AG04450 (cell line): Measurements from ENCODE around the gene LTO1. TPM values are rescaled to one million over a fixed set of nuclear protein-coding genes. Genes with fewer than 3 reads are reported as not detected.
A peak's percentile ranks its signal among the peaks of the same experiment; 100 is the strongest.

Experiments
- CTCF ChIA-PET: fragments of 300-600, 350-600 bp; formaldehyde crosslinking; extraction: SDS; loops from one replicate; lab custom pipeline; 2022; ENCODE audit warnings: antibody characterized with exemption, inconsistent platforms; lab: Charles Lee
- POLR2A ChIA-PET: fragments of 350-600 bp; formaldehyde crosslinking; extraction: SDS; loops from one replicate; lab custom pipeline; 2021; ENCODE audit warnings: antibody characterized with exemption, inconsistent platforms; lab: Yijun Ruan, JAX
- DNase-seq: peaks from one replicate; pipeline ENCODE4 v3.0.0-alpha.2; 2011; ENCODE audit warnings: low read depth, low spot score
- H3K27ac ChIP-seq: one replicate; pipeline ENCODE4 v1.5.1; 2012; ENCODE audit warnings: low read depth, low read length, control low read depth
- H3K27me3 ChIP-seq: one replicate; pipeline ENCODE4 v1.6.0; 2012; ENCODE audit warnings: low read length; ENCODE audit not compliant: control insufficient read depth, insufficient read depth
- H3K4me3 ChIP-seq: 2 replicates; pipeline ENCODE4 v1.5.1; 2011; ENCODE audit warnings: mild to moderate bottlenecking, low read depth, low read length, control low read depth
- H3K9me3 ChIP-seq: 2 replicates; pipeline ENCODE4 v1.5.1; 2012; ENCODE audit warnings: low read length; ENCODE audit not compliant: control insufficient read depth, insufficient read depth
- CTCF ChIP-seq: IDR thresholded peaks from 2 replicates; pipeline ENCODE4 v1.5.1; 2011; ENCODE audit warnings: low read depth, low read length, control low read depth, inconsistent platforms
- polyA plus RNA-seq: library from polyadenylated mRNA; depleted of rRNA; stranded (reverse); fragments of >200 nt; gene quantifications from 2 replicates; pipeline ENCODE4 v1.2.3, GENCODE V29; 2011

The LTO1 gene
- polyA plus RNA-seq, 1 experiment = 18.3 TPM

DNA sequence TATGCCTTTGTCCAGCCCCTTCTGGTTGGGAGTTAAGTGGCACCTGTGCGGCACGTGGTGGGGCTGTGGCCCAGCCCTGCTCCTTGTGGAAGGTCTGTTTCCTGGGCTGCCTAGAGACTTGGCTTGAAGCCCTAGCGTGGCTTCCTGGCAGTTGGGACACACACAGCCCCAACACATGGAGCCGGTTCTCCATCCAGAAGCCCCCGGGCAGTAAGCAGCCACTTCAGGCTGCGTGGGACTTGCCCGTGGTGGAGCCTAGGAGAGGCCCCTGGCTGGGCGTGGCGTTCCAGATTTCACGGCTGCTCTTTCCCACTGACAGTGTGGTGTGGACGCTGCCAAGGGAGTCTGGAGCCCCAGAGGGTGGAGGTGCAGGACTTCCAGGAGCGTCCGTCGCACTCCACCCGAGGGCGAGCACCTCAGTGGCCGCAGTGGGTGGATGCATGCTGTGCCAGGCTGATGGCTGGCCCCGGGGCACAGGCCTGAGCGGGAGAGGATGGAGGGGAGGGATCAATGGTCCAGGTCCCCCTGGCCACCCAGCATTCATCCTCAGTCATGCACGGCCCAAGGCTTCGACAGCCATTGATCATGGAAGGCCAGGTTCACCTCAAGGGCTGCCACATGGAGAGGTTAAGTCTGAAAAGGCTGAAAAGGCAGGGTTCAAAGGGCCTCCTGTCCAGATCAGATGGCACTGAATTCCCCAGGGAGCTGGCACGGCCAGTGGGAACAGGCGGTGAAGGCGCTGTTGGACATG, 24.9 kb downstream of the LTO1 start:
- POLR2A ChIA-PET = no interaction called here
- TF ChIP-seq CTCF = no peak
- Histone ChIP-seq H3K27ac (peak overlapping the region; percentile 39), H3K9me3 (peaks cover 3% of the 10 kb centered on the region; the same call in 1 of the 2 replicates), H3K27me3 (no peaks in the 10 kb centered on the region), H3K4me3 (no peak overlapping the region)
- DNase-seq = no peak
- CTCF ChIA-PET = no interaction called here

DNA sequence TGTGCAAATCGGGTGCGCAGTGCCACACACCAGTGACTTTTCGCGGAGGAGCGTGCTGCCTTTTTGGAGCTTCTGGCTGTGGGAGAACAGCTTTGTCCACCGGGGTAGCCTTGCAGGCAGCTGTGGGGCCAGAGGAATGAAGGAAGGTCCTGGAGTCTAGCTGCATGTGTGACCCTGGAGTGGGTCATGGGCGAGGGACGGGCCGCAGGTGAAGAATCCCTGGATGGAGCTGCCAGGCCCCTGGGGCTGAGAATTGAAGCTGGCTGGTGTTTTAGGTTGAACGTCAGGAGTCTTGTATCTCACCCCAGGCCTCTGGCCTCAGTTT, 25.6 kb downstream of the LTO1 start:
- CTCF ChIA-PET = no interaction called here
- no peak for DNase-seq
- Histone ChIP-seq H3K4me3 (no peak overlapping the region), H3K27ac (peak overlapping the region; percentile 39), H3K27me3 (no peaks in the 10 kb centered on the region), H3K9me3 (peaks cover 3% of the 10 kb centered on the region; the same call in 1 of the 2 replicates)
- TF ChIP-seq CTCF = no peak
- POLR2A ChIA-PET = no interaction called here

DNA sequence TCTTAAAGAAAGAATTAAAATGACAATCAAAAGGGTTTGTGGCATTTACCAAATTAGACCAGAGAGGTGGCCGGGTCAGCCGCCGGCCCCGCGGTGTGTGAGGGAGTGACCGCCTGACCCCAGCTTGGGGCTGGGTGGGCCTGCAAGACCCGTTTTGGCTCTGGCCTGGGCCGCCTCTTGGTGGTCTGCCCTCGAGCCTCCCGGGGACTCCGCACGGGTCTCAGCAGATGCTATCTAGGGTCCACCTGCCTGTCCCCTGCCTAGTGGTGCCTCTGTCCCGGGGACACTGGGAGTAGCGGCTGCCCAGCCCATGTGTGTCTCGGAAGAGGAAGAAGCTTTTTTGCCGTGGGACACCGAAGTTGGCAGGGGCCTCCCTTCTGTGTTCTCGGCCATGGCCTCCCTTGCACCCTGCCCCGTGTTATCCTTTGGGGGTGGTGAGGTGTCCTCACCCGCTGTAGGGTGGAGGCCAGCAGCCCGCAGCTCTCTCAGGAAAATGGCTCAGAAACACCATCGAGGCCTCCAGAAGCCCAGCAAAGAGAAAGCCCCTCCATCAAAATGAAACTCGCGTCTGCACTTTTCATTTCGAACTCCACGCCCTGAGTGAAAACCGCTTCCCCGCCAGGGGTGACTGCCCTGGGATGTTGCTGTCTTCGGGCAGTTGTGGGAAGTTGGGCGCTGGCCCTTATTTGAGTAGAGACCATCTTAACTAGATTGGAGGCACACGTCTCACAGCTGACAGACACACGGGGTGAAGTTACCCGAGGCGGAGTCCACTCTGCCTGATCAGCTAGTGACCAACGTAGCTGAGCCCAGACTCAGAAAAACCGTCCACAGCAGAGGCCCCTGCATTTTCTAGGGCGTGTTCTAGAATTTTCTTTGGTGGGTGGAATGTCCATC, 26.2 kb downstream of the LTO1 start:
- Histone ChIP-seq H3K4me3 (no peak overlapping the region), H3K27ac (peak overlapping the region; percentile 39), H3K27me3 (no peaks in the 10 kb centered on the region), H3K9me3 (no peaks in the 10 kb centered on the region)
- no peak for DNase-seq
- POLR2A ChIA-PET = interaction anchor here (0.6 kb wide), 1 partner anchor 971 kb away, joined by 3 read pairs; no protein-coding TSS in a partner anchor
- CTCF ChIA-PET = no interaction called here
- TF ChIP-seq CTCF = no peak

DNA sequence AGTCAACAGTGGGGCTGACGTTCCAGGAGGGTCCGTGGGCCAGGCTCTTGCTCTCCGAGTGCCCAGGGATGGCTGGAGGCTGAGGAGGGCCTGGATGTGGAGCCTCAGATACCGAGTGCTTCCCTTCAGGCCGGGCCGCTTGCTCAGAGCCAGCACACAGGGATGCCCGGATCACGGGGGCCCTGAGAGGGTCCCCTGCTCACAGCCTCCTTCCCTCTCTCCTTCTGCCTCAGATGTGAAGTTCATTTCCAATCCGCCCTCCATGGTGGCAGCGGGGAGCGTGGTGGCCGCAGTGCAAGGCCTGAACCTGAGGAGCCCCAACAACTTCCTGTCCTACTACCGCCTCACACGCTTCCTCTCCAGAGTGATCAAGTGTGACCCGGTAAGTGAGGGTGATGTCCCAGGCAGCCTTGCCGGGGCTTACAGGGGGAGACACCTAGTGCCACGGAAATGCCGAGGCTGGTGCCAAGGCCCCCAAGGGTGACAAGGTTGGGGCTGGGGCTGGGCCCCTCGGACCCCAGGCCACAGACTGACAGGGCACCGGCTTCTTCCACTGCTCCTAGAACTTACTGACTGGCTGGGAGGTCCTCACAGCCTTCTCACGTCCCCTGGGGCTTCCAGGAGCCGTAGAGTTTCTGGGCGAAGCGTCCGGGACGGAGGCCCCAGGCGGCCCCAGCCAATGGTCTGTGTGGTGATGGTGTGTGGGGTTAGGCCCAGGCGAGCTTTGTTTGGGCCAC, 27.2 kb downstream of the LTO1 start:
- Histone ChIP-seq H3K27me3 (no peaks in the 10 kb centered on the region), H3K9me3 (no peaks in the 10 kb centered on the region), H3K4me3 (no peak overlapping the region), H3K27ac (peak overlapping the region; percentile 21)
- ChIA-PET CTCF (no interaction called here), POLR2A (interaction anchor here (1.3 kb wide), 1 partner anchor 8 kb away, joined by 3 read pairs; no protein-coding TSS in a partner anchor)
- no peak for TF ChIP-seq CTCF
- DNase-seq = no peak
